GM20000 (cell line): ENCODE measurements around the gene ZNF275.

ENCODE experiments used
- DNase-seq: peaks from one replicate; pipeline ENCODE4 v3.0.0; 2012; ENCODE audit warnings: low spot score
- TF ChIP-seq, protein P1 (sequence below): IDR thresholded peaks from 2 replicates; pipeline ENCODE4 v1.5.1; 2012; ENCODE audit warnings: mild to moderate bottlenecking, control low read depth; ENCODE audit errors: extremely low read depth, missing control alignments

Gene ZNF275

GRCh38 chrX:153400146-153401132 lies 66.5 kb downstream of the ZNF275 start:
- peak; percentile 85 for DNase-seq
- TF ChIP-seq, protein P1, sequence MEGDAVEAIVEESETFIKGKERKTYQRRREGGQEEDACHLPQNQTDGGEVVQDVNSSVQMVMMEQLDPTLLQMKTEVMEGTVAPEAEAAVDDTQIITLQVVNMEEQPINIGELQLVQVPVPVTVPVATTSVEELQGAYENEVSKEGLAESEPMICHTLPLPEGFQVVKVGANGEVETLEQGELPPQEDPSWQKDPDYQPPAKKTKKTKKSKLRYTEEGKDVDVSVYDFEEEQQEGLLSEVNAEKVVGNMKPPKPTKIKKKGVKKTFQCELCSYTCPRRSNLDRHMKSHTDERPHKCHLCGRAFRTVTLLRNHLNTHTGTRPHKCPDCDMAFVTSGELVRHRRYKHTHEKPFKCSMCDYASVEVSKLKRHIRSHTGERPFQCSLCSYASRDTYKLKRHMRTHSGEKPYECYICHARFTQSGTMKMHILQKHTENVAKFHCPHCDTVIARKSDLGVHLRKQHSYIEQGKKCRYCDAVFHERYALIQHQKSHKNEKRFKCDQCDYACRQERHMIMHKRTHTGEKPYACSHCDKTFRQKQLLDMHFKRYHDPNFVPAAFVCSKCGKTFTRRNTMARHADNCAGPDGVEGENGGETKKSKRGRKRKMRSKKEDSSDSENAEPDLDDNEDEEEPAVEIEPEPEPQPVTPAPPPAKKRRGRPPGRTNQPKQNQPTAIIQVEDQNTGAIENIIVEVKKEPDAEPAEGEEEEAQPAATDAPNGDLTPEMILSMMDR = peak; percentile 87

- TF ChIP-seq, protein P1 = no peak
- DNase-seq = no peak
Observed at GRCh38 chrX:153401133-153401764, 67.3 kb downstream of the ZNF275 start, which contains the start of gene PNMA6E. Gene PNMA6E (minus strand): TSS chrX:153401350. CDS start chrX:153398849, 2,501 bp downstream.
